ENCODE results near the gene PTGR1. TPM values are rescaled to one million over a fixed set of nuclear protein-coding genes. Genes with fewer than 3 reads are reported as not detected.

The PTGR1 gene
- total and polyA plus RNA-seq, 2 of the 8 experiments (the other 6 are each of a cell fraction or from before 2014, with no cell fraction given), result 16.9 to 28.5 TPM

DNA sequence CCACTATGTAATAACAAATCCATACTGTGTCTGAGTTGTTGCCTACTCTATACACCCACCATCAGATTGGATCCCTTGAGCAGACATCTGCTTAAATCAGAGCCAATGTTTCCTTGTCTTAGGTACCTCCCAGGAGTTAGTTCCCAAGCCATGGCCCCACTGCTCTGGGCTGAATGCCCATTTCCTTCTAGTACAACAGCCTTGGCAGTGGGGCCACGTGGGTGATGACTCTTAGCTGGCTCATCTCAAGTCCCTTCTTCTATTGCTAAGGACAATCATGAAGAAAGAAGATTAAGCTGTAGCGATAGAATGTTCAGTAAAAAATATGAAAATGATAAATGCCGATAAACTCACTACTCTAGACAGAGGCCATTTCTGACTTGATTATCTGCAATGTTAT lies 16.6 kb downstream of the PTGR1 start (continued):
- no peak for TF ChIP-seq BRCA1 (IDR thresholded peaks at IDR 0.05; ENCODE audit: low read depth, low read length)
- no peak for TF ChIP-seq BCL11A (IDR thresholded peaks at IDR 0.05; ENCODE audit: low read depth in 2 of 2, low read length in 2 of 2)

Measured in H1 (cell line).